GM23248 (cell line): ENCODE measurements around the gene BCAP29. TPM values are rescaled to one million over a fixed set of nuclear protein-coding genes. Genes with fewer than 3 reads are reported as not detected.

Experiments
- DNase-seq: peaks from one replicate; pipeline ENCODE4 v3.0.0-alpha.2; 2015
- H2AFZ ChIP-seq: fragments of 200-600 bp; sonication (generic); 2 replicates; pipeline ENCODE4 v1.6.1; 2016; ENCODE audit warnings: antibody characterized with exemption
- H3F3A ChIP-seq: fragments of 200-600 bp; sonication (generic); 2 replicates; pipeline ENCODE4 v1.6.1; 2016; ENCODE audit warnings: mild to moderate bottlenecking, antibody characterized with exemption, mixed run types; ENCODE audit not compliant: insufficient read depth
- H3K27ac ChIP-seq: fragments of 200-600 bp; sonication (generic); 2 replicates; pipeline ENCODE4 v1.5.1; 2016; ENCODE audit warnings: mild to moderate bottlenecking
- H3K27me3 ChIP-seq: fragments of 200-600 bp; sonication (generic); replicated peaks from 2 replicates; pipeline ENCODE4 v1.6.1; 2016; ENCODE audit warnings: mild to moderate bottlenecking; ENCODE audit not compliant: insufficient read depth
- H3K36me3 ChIP-seq: fragments of 200-600 bp; sonication (generic); 2 replicates; pipeline ENCODE4 v1.6.1; 2016; ENCODE audit warnings: low read depth, mild to moderate bottlenecking
- H3K4me1 ChIP-seq: fragments of 200-600 bp; sonication (generic); 2 replicates; pipeline ENCODE4 v1.6.1; 2016; ENCODE audit warnings: mild to moderate bottlenecking; ENCODE audit not compliant: insufficient read depth
- H3K4me2 ChIP-seq: fragments of 200-600 bp; sonication (generic); one replicate; pipeline ENCODE4 v1.6.1; 2016; ENCODE audit warnings: mild to moderate bottlenecking; ENCODE audit not compliant: unreplicated experiment
- H3K4me3 ChIP-seq: fragments of 200-600 bp; sonication (generic); 2 replicates; pipeline ENCODE4 v1.5.1; 2016; ENCODE audit warnings: mild to moderate bottlenecking
- H3K79me2 ChIP-seq: fragments of 200-600 bp; sonication (generic); 2 replicates; pipeline ENCODE4 v1.6.1; 2016; ENCODE audit warnings: mild to moderate bottlenecking; ENCODE audit not compliant: insufficient read depth
- H3K9ac ChIP-seq: fragments of 200-600 bp; sonication (generic); 2 replicates; pipeline ENCODE4 v1.6.1; 2016; ENCODE audit warnings: mild to moderate bottlenecking
- H3K9me2 ChIP-seq: fragments of 200-600 bp; sonication (generic); 2 replicates; pipeline ENCODE4 v1.6.1; 2016; ENCODE audit warnings: mixed run types, mild to moderate bottlenecking, moderate library complexity; ENCODE audit not compliant: insufficient read depth
- H3K9me3 ChIP-seq: fragments of 200-600 bp; sonication (generic); one replicate; pipeline ENCODE4 v1.6.1; 2017; ENCODE audit warnings: low read depth
- H4K20me1 ChIP-seq: fragments of 200-600 bp; sonication (generic); 2 replicates; pipeline ENCODE4 v1.6.0; 2016; ENCODE audit not compliant: insufficient read depth
- EZH2 ChIP-seq: fragments of 200-600 bp; sonication (generic); IDR thresholded peaks from 2 replicates; pipeline ENCODE4 v1.6.1; 2018; ENCODE audit warnings: antibody characterized with exemption, mild to moderate bottlenecking; ENCODE audit not compliant: insufficient read depth, poor library complexity, severe bottlenecking
- EZH2phosphoT487 ChIP-seq: fragments of 200-600 bp; sonication (generic); IDR thresholded peaks from 2 replicates; pipeline ENCODE4 v1.6.1; 2018; ENCODE audit warnings: antibody characterized with exemption, moderate library complexity, mild to moderate bottlenecking, low read depth; ENCODE audit not compliant: insufficient read depth
- WGBS, 2 experiments: methylation state at CpG; one replicate each; pipeline ENCODE4 v1.1.6; 2015 to 2017; ENCODE audit warnings: low lambda C conversion rate in 2 of 2, low coverage in 1 of 2; ENCODE audit errors: missing lambda C conversion rate in 2 of 2; 5-methylcytosine and 5-hydroxymethylcytosine counted together
- in situ Hi-C: fragments of 300-500 bp; cut with MboI; formaldehyde crosslinking; loops from 2 replicates; pipeline ENCODE4 v1.15.0; 2020
- polyA plus RNA-seq: library from polyadenylated mRNA; unstranded; fragments of >200 nt; fragmentation: Nextera tagmentation; extraction: Ambion mirVana; gene quantifications from 2 replicates; pipeline ENCODE4 v1.2.1, GENCODE V29; 2016
- total RNA-seq: library from RNA; depleted of rRNA; stranded (reverse); fragments of >200 nt; shearing (Covaris generic); gene quantifications from 2 replicates; pipeline ENCODE4 v1.2.3, GENCODE V29; 2014

Gene BCAP29
- total and polyA plus RNA-seq, 2 experiments from 2014 or later: 106 to 138 TPM

DNA sequence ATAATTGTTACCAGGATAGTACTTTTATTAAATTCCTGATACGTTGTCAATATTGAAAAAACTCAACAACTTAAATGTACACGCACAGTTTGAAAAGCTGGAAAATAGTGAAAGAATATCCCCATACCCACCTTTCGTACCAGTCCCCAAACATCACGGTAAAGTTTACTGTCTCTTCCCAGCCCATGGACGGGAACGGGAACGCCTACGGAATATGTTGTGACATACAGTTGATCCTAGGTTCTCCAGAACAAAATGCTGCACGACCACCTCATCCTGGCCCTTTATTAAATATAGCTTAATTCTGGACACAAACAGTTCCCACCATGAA, 527 bp upstream of the BCAP29 start:
- peak overlapping the region; percentile 75 for H3K27ac ChIP-seq
- no peaks in the 10 kb centered on the region for H3K9me3 ChIP-seq
- H2AFZ ChIP-seq: peak overlapping the region; percentile 99
- peaks cover 15% of the 10 kb centered on the region for H3K36me3 ChIP-seq
- H3K9ac ChIP-seq: peak overlapping the region; percentile 94
- no peaks in the 10 kb centered on the region for H3K27me3 ChIP-seq
- no peak for TF ChIP-seq EZH2phosphoT487
- TF ChIP-seq EZH2: no peak
- peaks cover 18% of the 10 kb centered on the region for H3K4me1 ChIP-seq
- WGBS, 2 experiments: 1 to 2% methylated on average over 9 of the region's 9 CpGs
- peak overlapping the region; percentile 98 for H3K4me3 ChIP-seq
- in situ Hi-C loops: no loop called here
- H3K9me2 ChIP-seq: no peaks in the 10 kb centered on the region
- no peak for DNase-seq
- H4K20me1 ChIP-seq: no peaks in the 10 kb centered on the region
- peaks cover 61% of the 10 kb centered on the region for H3K79me2 ChIP-seq
- peak overlapping the region; percentile 96 for H3K4me2 ChIP-seq
- no peaks in the 10 kb centered on the region for H3F3A ChIP-seq

DNA sequence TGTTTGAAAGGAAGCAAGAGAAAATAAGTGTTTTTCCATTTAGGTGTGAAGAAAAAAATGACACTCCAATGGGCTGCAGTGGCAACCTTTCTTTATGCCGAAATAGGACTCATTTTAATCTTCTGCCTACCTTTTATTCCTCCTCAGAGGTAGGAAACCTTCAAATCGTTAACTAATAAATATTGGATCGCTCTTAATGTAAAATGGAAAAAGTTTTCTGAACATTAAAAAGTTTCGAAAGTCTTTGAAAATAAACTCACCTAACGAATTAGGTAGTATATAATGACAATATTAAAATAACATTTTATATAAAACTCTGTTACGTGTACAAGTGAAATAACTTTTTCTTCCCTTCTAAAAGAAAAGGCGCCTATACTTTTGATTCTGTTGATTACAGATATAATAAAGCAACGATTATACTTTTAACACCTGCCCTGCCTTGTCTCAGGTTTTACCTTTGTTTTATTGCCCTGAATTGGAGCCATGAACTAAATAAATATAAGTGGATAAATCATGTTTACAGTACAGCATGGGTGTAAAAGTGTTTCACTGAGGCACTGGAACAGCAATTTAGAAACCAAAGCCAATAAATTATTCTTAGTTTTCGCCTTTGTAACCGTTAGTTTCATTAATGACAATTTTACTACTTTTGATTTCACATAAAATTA, 804 bp downstream of the BCAP29 start:
- in situ Hi-C loops: no loop called here
- no peak for DNase-seq
- H3K9me2 ChIP-seq: no peaks in the 10 kb centered on the region
- peak overlapping the region; percentile 98 for H3K4me3 ChIP-seq
- no peaks in the 10 kb centered on the region for H3K9me3 ChIP-seq
- H3K27me3 ChIP-seq: no peaks in the 10 kb centered on the region
- H3K36me3 ChIP-seq: peaks cover 14% of the 10 kb centered on the region
- H3F3A ChIP-seq: no peaks in the 10 kb centered on the region
- H3K9ac ChIP-seq: peak overlapping the region; percentile 94
- 25 to 28% methylated on average over 10 of the region's 10 CpGs for WGBS, 2 experiments
- peaks cover 75% of the 10 kb centered on the region for H3K79me2 ChIP-seq
- peak overlapping the region; percentile 75 for H3K27ac ChIP-seq
- peak overlapping the region; percentile 99 for H2AFZ ChIP-seq
- TF ChIP-seq EZH2: no peak
- no peak for TF ChIP-seq EZH2phosphoT487
- H3K4me1 ChIP-seq: peaks cover 18% of the 10 kb centered on the region
- H4K20me1 ChIP-seq: no peaks in the 10 kb centered on the region
- H3K4me2 ChIP-seq: peak overlapping the region; percentile 96

DNA sequence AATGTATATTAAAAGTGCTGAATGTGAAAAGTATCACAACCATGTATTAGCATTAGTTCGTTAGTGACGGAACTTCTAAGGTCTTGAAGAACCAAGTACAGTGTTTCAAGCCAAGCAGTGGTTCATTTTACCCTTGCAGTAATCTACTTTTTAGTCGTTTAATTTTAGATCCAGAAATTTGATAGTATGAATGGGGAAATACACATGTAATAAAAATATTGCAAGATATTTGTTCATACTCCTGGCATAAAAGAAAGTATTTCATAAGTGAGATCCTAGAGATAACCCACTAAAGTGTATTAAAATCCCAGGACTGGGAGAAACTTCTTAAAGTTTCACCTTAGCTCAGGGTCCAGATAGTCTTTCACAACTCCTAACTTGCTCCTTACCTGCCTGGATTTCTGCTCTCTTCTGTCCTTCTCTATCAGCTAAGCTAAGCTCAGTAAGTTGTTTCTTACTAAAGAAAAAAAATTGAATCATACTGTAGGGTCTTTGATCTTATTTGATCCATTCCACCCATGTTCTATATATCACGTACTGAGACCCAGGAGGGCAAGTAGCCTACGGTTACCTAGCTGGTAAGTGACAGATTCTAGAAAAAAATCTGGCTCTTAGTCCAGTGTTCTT, 1.5 kb downstream of the BCAP29 start:
- no peak for TF ChIP-seq EZH2phosphoT487
- no peak for TF ChIP-seq EZH2
- H3F3A ChIP-seq: no peaks in the 10 kb centered on the region
- H4K20me1 ChIP-seq: no peaks in the 10 kb centered on the region
- H3K36me3 ChIP-seq: peaks cover 14% of the 10 kb centered on the region
- peaks cover 18% of the 10 kb centered on the region for H3K4me1 ChIP-seq
- no peak overlapping the region for H3K27ac ChIP-seq
- 49 to 50% methylated on average over 5 of the region's 5 CpGs for WGBS, 2 experiments
- peak overlapping the region; percentile 98 for H3K4me3 ChIP-seq
- 0 out of 2 replicates have a peak overlapping the region, but pooled peaks have one; percentile 99 for H2AFZ ChIP-seq
- H3K9me2 ChIP-seq: no peaks in the 10 kb centered on the region
- no peaks in the 10 kb centered on the region for H3K27me3 ChIP-seq
- in situ Hi-C loops: no loop called here
- H3K4me2 ChIP-seq: peak overlapping the region; percentile 96
- peak overlapping the region; percentile 94 for H3K9ac ChIP-seq
- no peaks in the 10 kb centered on the region for H3K9me3 ChIP-seq
- H3K79me2 ChIP-seq: peaks cover 75% of the 10 kb centered on the region
- peak; percentile 24 for DNase-seq

DNA sequence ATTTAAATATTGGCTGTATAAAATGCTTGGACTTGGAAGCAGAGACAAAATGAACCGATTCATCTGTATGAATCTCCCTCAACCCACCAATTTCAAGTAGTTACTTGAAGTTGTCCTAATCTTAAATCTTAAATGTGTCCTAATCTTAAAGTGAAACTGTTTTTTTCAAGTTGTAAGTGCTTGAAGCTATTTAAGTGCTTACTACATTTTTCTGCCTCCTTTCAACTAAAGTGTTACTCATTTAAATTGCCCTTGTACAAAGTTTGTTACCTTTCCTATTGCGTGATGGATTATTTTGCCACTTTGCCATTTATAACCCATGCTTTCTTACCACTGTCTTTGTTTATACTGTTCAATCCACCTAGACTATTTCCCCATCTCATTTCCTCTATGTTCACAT, 2.8 kb downstream of the BCAP29 start:
- H3K9ac ChIP-seq: no peak overlapping the region
- no peak overlapping the region for H2AFZ ChIP-seq
- H3K9me3 ChIP-seq: no peaks in the 10 kb centered on the region
- no peaks in the 10 kb centered on the region for H4K20me1 ChIP-seq
- peak; percentile 17 for DNase-seq
- H3K4me3 ChIP-seq: peak overlapping the region; percentile 98; the same call in 1 of the 2 replicates
- H3F3A ChIP-seq: 0 out of 2 replicates have a peak, but pooled peaks cover 6% of the 10 kb centered on the region
- H3K36me3 ChIP-seq: peaks cover 16% of the 10 kb centered on the region
- H3K4me2 ChIP-seq: peak overlapping the region; percentile 96
- H3K79me2 ChIP-seq: peaks cover 87% of the 10 kb centered on the region
- no peak for TF ChIP-seq EZH2phosphoT487
- no peak for TF ChIP-seq EZH2
- no peak overlapping the region for H3K27ac ChIP-seq
- H3K9me2 ChIP-seq: no peaks in the 10 kb centered on the region
- in situ Hi-C loops: no loop called here
- H3K4me1 ChIP-seq: peaks cover 18% of the 10 kb centered on the region
- 79 to 82% methylated on average over 2 of the region's 2 CpGs for WGBS, 2 experiments
- H3K27me3 ChIP-seq: no peaks in the 10 kb centered on the region
